Stimulated activated CD8-positive, alpha-beta memory T cell treated with anti-CD3 and anti-CD28 coated beads, Interleukin-12 subunit alpha, Interleukin-12 subunit beta, amount 100 ng/mL, for 24 hours (primary cell): Measurements from ENCODE around the gene NPIPA8.
"Not testable (repeated sequence)": the region's sequence is repeated elsewhere in the genome, so short reads cannot be mapped to it uniquely, and the experiment has no call there.

ENCODE experiments used
- DNase-seq: peaks from one replicate; pipeline ENCODE4 v3.0.0-alpha.2; 2020; ENCODE audit errors: extremely low read depth

The NPIPA8 gene

GRCh38 chr16:18336636-18337035 lies at the start of gene NPIPA8:
Gene NPIPA8 (minus strand): TSS chr16:18336736. CDS start chr16:18332662, 4,074 bp downstream.
- not testable (repeated sequence) for DNase-seq

- not testable (repeated sequence) for DNase-seq
Observed at GRCh38 chr16:18385285-18385684, 48.7 kb upstream of the NPIPA8 start.

- not testable (repeated sequence) for DNase-seq
Observed at GRCh38 chr16:18384869-18385268, 48.3 kb upstream of the NPIPA8 start.

- not testable (repeated sequence) for DNase-seq
Observed at GRCh38 chr16:18384098-18384636, 47.6 kb upstream of the NPIPA8 start.

- DNase-seq: not testable (repeated sequence)
Observed at GRCh38 chr16:18382696-18383095, 46.2 kb upstream of the NPIPA8 start.

GRCh38 chr16:18347742-18348141 lies 11.2 kb upstream of the NPIPA8 start:
- not testable (repeated sequence) for DNase-seq

GRCh38 chr16:18346993-18347392 lies 10.5 kb upstream of the NPIPA8 start:
- DNase-seq: not testable (repeated sequence)

- not testable (repeated sequence) for DNase-seq
Observed at GRCh38 chr16:18344634-18345033, 8.1 kb upstream of the NPIPA8 start.

- DNase-seq: not testable (repeated sequence)
Observed at GRCh38 chr16:18341986-18342385, 5.5 kb upstream of the NPIPA8 start.

- not testable (repeated sequence) for DNase-seq
Observed at GRCh38 chr16:18341417-18341960, 5.0 kb upstream of the NPIPA8 start.

GRCh38 chr16:18339210-18339609 lies 2.7 kb upstream of the NPIPA8 start:
- not testable (repeated sequence) for DNase-seq

GRCh38 chr16:18311811-18312210 lies 24.7 kb downstream of the NPIPA8 start:
- DNase-seq: not testable (repeated sequence)

- not testable (repeated sequence) for DNase-seq
Observed at GRCh38 chr16:18309159-18309558, 27.4 kb downstream of the NPIPA8 start.

- DNase-seq: not testable (repeated sequence)
Observed at GRCh38 chr16:18307241-18307640, 29.3 kb downstream of the NPIPA8 start.

- DNase-seq: not testable (repeated sequence)
Observed at GRCh38 chr16:18306066-18306465, 30.5 kb downstream of the NPIPA8 start.

- not testable (repeated sequence) for DNase-seq
Observed at GRCh38 chr16:18303059-18303706, 33.4 kb downstream of the NPIPA8 start.

- not testable (repeated sequence) for DNase-seq
Observed at GRCh38 chr16:18297714-18298113, 38.8 kb downstream of the NPIPA8 start.

- not testable (repeated sequence) for DNase-seq
Observed at GRCh38 chr16:18296931-18297330, 39.6 kb downstream of the NPIPA8 start.

GRCh38 chr16:18294371-18294770 lies 42.2 kb downstream of the NPIPA8 start:
- not testable (repeated sequence) for DNase-seq

GRCh38 chr16:18293337-18293956 lies 43.1 kb downstream of the NPIPA8 start:
- DNase-seq: not testable (repeated sequence)

GRCh38 chr16:18290959-18291358 lies 45.6 kb downstream of the NPIPA8 start:
- DNase-seq: not testable (repeated sequence)

- not testable (repeated sequence) for DNase-seq
Observed at GRCh38 chr16:18286342-18286741, 50.2 kb downstream of the NPIPA8 start.

- not testable (repeated sequence) for DNase-seq
Observed at GRCh38 chr16:18280319-18280718, 56.2 kb downstream of the NPIPA8 start.
